SIG-M5 treated with dmso at 0.1 percent for 504 hours (cell line): Measurements from ENCODE around the gene RBL2.
"Not testable (repeated sequence)": the region's sequence is repeated elsewhere in the genome, so short reads cannot be mapped to it uniquely, and the experiment has no call there.

Experiments used
- DNase-seq: peaks from one replicate; lab custom pipeline; 2025; ENCODE audit not compliant: unreplicated experiment; lab: John Stamatoyannopoulos, UW

The RBL2 gene, protein sequence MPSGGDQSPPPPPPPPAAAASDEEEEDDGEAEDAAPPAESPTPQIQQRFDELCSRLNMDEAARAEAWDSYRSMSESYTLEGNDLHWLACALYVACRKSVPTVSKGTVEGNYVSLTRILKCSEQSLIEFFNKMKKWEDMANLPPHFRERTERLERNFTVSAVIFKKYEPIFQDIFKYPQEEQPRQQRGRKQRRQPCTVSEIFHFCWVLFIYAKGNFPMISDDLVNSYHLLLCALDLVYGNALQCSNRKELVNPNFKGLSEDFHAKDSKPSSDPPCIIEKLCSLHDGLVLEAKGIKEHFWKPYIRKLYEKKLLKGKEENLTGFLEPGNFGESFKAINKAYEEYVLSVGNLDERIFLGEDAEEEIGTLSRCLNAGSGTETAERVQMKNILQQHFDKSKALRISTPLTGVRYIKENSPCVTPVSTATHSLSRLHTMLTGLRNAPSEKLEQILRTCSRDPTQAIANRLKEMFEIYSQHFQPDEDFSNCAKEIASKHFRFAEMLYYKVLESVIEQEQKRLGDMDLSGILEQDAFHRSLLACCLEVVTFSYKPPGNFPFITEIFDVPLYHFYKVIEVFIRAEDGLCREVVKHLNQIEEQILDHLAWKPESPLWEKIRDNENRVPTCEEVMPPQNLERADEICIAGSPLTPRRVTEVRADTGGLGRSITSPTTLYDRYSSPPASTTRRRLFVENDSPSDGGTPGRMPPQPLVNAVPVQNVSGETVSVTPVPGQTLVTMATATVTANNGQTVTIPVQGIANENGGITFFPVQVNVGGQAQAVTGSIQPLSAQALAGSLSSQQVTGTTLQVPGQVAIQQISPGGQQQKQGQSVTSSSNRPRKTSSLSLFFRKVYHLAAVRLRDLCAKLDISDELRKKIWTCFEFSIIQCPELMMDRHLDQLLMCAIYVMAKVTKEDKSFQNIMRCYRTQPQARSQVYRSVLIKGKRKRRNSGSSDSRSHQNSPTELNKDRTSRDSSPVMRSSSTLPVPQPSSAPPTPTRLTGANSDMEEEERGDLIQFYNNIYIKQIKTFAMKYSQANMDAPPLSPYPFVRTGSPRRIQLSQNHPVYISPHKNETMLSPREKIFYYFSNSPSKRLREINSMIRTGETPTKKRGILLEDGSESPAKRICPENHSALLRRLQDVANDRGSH

DNA sequence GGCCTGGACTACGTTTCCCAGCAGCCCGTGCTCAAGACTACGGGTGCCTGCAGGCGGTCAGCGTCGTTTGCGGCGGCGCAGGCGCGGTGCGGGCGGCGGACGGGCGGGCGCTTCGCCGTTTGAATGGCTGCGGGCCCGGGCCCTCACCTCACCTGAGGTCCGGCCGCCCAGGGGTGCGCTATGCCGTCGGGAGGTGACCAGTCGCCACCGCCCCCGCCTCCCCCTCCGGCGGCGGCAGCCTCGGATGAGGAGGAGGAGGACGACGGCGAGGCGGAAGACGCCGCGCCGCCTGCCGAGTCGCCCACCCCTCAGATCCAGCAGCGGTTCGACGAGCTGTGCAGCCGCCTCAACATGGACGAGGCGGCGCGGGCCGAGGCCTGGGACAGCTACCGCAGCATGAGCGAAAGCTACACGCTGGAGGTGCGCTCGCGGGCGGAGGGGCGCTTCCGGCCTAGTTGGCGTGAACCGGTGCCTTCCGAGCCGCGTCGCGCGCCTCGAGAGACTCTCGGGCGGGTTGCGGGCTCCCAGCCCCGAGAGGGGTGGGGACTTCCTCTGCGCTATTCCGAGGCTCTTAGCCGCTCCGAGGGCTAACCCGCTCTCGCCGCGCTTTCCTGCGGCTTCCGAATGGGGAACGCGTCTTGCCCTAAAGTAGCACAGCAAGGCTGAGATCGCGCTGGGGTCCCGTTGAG, at the start of gene RBL2:
Gene RBL2 (plus strand): TSS at position 95 of the 689 bp plus-strand sequence. CDS start 86 bp downstream, at position 181.
- peak; percentile 45 for DNase-seq

GRCh38 chr16:53384610-53385009, 49.7 kb upstream of the RBL2 start:
- not testable (repeated sequence) for DNase-seq

DNA sequence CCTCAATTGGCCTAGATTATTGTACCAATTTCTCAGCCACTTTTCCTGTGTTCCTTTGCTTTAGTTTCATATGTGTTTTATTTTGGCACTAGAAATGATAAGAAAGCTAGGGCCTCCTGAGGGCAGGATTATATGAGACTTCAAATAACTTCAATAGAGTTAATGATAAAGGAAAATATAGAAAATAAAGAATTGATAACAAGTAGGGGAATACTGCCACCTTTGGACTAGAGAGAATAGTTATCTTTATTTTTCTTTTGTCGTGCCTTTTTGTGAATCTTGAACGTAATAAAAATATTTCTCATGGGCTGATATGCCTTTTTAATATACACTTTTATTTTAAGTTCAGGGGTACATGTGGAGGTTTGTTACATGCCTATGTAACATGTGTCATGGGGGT, 29.3 kb upstream of the RBL2 start:
- DNase-seq: no peak

DNA sequence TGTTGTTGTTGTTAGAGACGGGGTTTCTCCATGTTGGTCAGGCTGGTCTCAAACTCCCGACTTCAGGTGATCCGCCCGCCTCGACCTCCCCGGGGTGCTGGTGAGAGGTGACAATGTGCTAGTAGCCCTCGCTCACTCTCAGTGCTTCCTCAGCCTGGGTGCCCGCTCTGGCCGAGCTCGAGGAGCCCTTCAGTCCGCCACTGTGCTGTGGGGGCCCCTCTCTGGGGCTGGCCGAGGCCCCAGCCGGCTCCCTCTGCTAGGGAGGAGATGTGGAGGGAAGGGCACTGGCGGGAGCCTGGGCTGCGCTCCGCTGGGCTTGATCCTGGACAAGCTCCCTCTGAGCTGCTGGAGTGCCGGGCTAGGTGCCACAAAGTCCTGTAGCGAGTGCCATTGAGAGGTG, 21.7 kb upstream of the RBL2 start:
- DNase-seq: no peak

DNA sequence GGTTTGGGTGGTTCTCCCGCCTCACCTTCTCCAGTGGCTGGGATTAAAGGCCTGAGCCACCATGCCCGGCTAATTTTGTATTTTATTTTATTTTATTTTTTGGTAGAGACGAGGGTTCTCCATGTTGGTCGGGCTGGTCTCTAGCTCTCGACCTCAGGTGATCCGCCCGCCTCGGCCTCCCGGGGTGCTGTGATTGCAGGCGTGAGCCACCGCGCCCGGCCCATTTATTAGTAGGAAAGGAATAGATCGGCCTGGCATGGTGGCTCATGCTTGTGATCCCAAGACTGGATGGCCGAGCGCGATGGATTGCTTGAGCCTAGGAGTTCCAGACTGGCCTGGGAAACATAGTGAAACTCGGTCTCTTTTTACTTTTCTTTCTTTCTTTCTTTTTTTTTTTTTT, 20.4 kb upstream of the RBL2 start:
- no peak for DNase-seq

GRCh38 chr16:53414381-53414780, 19.9 kb upstream of the RBL2 start:
- DNase-seq: no peak

GRCh38 chr16:53415504-53415903, 18.8 kb upstream of the RBL2 start:
- DNase-seq: no peak

GRCh38 chr16:53417011-53417410, 17.3 kb upstream of the RBL2 start:
- DNase-seq: peak; percentile 18

GRCh38 chr16:53417976-53418375, 16.3 kb upstream of the RBL2 start:
- no peak for DNase-seq

DNA sequence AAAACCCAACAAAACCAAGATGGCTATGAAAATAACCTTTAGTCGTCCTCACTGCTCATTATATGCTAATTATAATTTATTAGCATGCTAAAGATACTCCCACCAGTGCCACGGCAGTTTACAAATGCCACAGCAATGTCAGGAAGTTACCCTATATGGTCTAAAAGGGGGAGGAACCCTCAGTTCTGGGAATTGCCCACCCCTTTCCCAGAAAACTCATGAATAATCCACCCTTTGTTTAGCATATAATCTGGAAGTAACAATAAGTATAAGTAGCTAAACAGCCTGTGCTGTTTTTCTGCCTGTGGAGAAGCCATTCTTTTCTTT, 14.9 kb upstream of the RBL2 start:
- not testable (repeated sequence) for DNase-seq

- DNase-seq: no peak
Observed at GRCh38 chr16:53421248-53421647, 13.0 kb upstream of the RBL2 start.

GRCh38 chr16:53423968-53424367, 10.3 kb upstream of the RBL2 start:
- not testable (repeated sequence) for DNase-seq

GRCh38 chr16:53428681-53429080, 5.6 kb upstream of the RBL2 start:
- peak; percentile 2 for DNase-seq

GRCh38 chr16:53429221-53429943, 4.9 kb upstream of the RBL2 start:
- DNase-seq: no peak

GRCh38 chr16:53430363-53430762, 3.9 kb upstream of the RBL2 start:
- no peak for DNase-seq

DNA sequence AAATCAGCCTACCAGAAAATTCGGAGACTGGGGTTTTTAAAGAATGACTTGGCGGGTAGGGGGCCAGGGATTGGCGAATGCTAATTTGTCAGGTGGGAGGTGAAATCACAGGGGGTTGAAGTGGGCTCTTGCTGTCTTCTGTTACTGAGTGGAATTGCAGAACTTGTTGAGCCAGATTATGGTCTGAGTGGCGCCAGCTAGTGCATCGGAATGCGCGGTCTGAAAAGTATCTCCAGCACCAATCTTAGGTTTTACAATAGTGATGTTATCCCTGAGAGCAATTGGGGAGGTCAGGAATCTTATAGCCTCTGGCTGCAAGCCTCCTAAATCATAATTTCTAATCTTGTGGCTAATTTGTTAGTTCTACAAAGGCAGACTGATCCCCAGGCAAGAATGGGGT, 762 bp upstream of the RBL2 start:
- peak; percentile 10 for DNase-seq

GRCh38 chr16:53433930-53434376, 318 bp upstream of the RBL2 start:
- no peak for DNase-seq

DNA sequence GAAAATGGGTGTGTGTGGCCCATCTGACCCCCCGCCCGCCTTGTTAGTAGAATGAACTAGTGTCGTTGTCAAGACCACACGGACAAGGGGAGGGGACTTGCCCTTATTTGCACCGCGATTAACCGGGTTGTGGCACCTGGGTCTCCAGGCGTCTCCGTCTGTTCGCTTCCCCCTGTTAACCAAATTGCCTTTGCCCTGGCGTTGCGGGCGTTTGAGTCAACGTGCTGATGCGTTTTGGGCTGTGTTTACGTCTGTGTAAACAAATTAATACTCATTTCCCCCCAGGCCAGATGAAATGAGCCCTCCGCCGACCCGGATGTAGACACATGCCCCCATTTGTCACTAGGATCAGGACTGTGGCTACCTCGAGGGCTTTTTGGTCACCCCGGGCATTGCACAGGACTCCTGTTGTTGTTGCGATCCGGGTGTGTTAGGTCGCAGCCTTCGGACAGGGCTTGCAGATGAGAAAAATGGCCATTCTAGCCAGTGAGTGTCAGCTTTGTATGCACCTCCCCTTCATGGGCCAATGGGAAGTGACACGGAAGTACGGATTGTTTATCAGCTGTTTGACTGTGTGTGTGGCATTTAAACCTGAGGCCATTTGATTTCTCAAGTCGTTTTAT, 906 bp downstream of the RBL2 start:
- peak; percentile 85 for DNase-seq

DNA sequence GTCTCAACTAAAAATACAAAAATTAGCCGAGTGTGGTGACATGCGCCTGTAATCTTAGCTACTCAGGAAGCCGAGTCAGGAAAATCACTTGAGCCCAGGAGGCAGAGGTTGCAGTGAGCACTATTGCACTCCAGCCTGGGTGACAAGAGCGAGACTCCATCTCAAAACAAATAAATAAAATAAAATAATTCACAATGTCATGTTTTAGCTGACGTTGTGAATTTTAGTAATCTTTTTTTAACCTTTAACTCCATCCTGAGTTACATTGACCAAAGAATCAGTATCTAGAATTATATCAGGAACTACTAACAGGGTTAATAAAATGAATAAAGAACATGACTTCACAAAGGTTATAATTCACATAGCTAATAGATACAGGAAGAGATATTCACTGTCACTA, 5.9 kb downstream of the RBL2 start:
- DNase-seq: no peak

GRCh38 chr16:53445534-53445933, 11.3 kb downstream of the RBL2 start:
- no peak for DNase-seq
